H9 (cell line): Measurements from ENCODE around the gene FAHD2A. TPM values are rescaled to one million over a fixed set of nuclear protein-coding genes. Genes with fewer than 3 reads are reported as not detected.

ENCODE experiments used
- DNase-seq: peaks from one replicate; pipeline ENCODE4 v3.0.0-alpha.2; 2017
- H2AFZ ChIP-seq: one replicate; pipeline ENCODE4 v1.6.1; 2013; ENCODE audit warnings: mild to moderate bottlenecking, low read length, control low read depth, moderate library complexity
- H2AK5ac ChIP-seq: 2 replicates; pipeline ENCODE4 v1.6.1; 2013; ENCODE audit warnings: low read length, control low read depth, mixed read lengths; ENCODE audit not compliant: insufficient read length
- H2BK120ac ChIP-seq: one replicate; pipeline ENCODE4 v1.6.1; 2013; ENCODE audit warnings: low read depth, mild to moderate bottlenecking, low read length, control low read depth, inconsistent platforms; ENCODE audit not compliant: poor library complexity, severe bottlenecking
- H2BK12ac ChIP-seq: 2 replicates; pipeline ENCODE4 v1.6.1; 2013; ENCODE audit warnings: low read length, control low read depth, mixed read lengths, low read depth; ENCODE audit not compliant: insufficient read length
- H2BK15ac ChIP-seq: 2 replicates; pipeline ENCODE4 v1.6.1; 2013; ENCODE audit warnings: low read depth, low read length, control low read depth
- H2BK20ac ChIP-seq: one replicate; pipeline ENCODE4 v1.6.1; 2013; ENCODE audit warnings: low read depth, mild to moderate bottlenecking, low read length, control low read depth, inconsistent platforms; ENCODE audit not compliant: poor library complexity, severe bottlenecking
- H2BK5ac ChIP-seq: 2 replicates; pipeline ENCODE4 v1.6.1; 2013; ENCODE audit warnings: low read length, control low read depth, mixed read lengths; ENCODE audit not compliant: insufficient read length
- H3K14ac ChIP-seq: 2 replicates; pipeline ENCODE4 v1.6.1; 2013; ENCODE audit warnings: low read length, control low read depth; ENCODE audit not compliant: insufficient read depth
- H3K18ac ChIP-seq: 2 replicates; pipeline ENCODE4 v1.6.1; 2013; ENCODE audit warnings: low read depth, mild to moderate bottlenecking, mixed read lengths, low read length, control low read depth; ENCODE audit not compliant: insufficient read length
- H3K23ac ChIP-seq: 2 replicates; pipeline ENCODE4 v1.6.1; 2013; ENCODE audit warnings: low read length, control low read depth, mixed read lengths, low read depth; ENCODE audit not compliant: insufficient read length
- H3K23me2 ChIP-seq: 2 replicates; pipeline ENCODE4 v1.6.1; 2013; ENCODE audit warnings: low read depth, mild to moderate bottlenecking, mixed read lengths, low read length, control low read depth; ENCODE audit not compliant: insufficient read length, poor library complexity, severe bottlenecking
- H3K27ac ChIP-seq: 2 replicates; pipeline ENCODE4 v1.5.1; 2013; ENCODE audit warnings: low read length, control low read depth, mixed read lengths, low read depth; ENCODE audit not compliant: insufficient read length
- H3K27me3 ChIP-seq: 2 replicates; pipeline ENCODE4 v1.6.1; 2013; ENCODE audit warnings: low read length, control low read depth, inconsistent platforms; ENCODE audit not compliant: insufficient read depth
- H3K4ac ChIP-seq: 2 replicates; pipeline ENCODE4 v1.6.1; 2013; ENCODE audit warnings: low read depth, mild to moderate bottlenecking, control low read depth, inconsistent platforms, low read length, moderate library complexity
- H3K4me1 ChIP-seq: 2 replicates; pipeline ENCODE4 v1.6.1; 2013; ENCODE audit warnings: low read length, control low read depth, inconsistent platforms; ENCODE audit not compliant: insufficient read depth
- H3K4me2 ChIP-seq: 2 replicates; pipeline ENCODE4 v1.6.1; 2013; ENCODE audit warnings: low read length, control low read depth, mixed read lengths; ENCODE audit not compliant: insufficient read length, insufficient read depth
- H3K56ac ChIP-seq: 2 replicates; pipeline ENCODE4 v1.6.1; 2013; ENCODE audit warnings: low read depth, mild to moderate bottlenecking, mixed read lengths, low read length, control low read depth; ENCODE audit not compliant: insufficient read length
- H3K79me1 ChIP-seq: 2 replicates; pipeline ENCODE4 v1.6.1; 2013; ENCODE audit warnings: low read depth, mild to moderate bottlenecking, moderate library complexity, low read length, control low read depth, inconsistent platforms; ENCODE audit not compliant: insufficient read depth, poor library complexity, severe bottlenecking
- H3K79me2 ChIP-seq: 2 replicates; pipeline ENCODE4 v1.6.1; 2013; ENCODE audit warnings: low read length, control low read depth, inconsistent platforms; ENCODE audit not compliant: insufficient read depth
- H3K9ac ChIP-seq: 2 replicates; pipeline ENCODE4 v1.6.1; 2013; ENCODE audit warnings: low read length, control low read depth, mixed read lengths; ENCODE audit not compliant: insufficient read length; ENCODE audit errors: extremely low read depth
- H3K9me3 ChIP-seq: one replicate; pipeline ENCODE4 v1.6.1; 2013; ENCODE audit warnings: low read depth, low read length, inconsistent platforms; ENCODE audit not compliant: control insufficient read depth
- H3T11ph ChIP-seq: one replicate; pipeline ENCODE4 v1.6.1; 2013; ENCODE audit warnings: mild to moderate bottlenecking, low read length, control low read depth, inconsistent platforms
- H4K20me1 ChIP-seq: one replicate; pipeline ENCODE4 v1.6.1; 2013; ENCODE audit not compliant: control insufficient read depth, insufficient read length, insufficient read depth
- H4K5ac ChIP-seq: 2 replicates; pipeline ENCODE4 v1.6.1; 2013; ENCODE audit warnings: low read depth, mild to moderate bottlenecking, mixed read lengths, low read length, control low read depth; ENCODE audit not compliant: insufficient read length
- H4K8ac ChIP-seq: replicated peaks from 2 replicates; pipeline ENCODE4 v1.6.1; 2013; ENCODE audit warnings: low read length, control low read depth, mixed read lengths, low read depth; ENCODE audit not compliant: insufficient read length
- H4K91ac ChIP-seq: 2 replicates; pipeline ENCODE4 v1.6.1; 2013; ENCODE audit warnings: low read depth, mild to moderate bottlenecking, moderate library complexity, mixed read lengths, low read length, control low read depth; ENCODE audit not compliant: insufficient read length
- H3K27ac Mint-ChIP-seq, 3 experiments: 2 replicates in 2 of 3; 3 replicates in 1 of 3; pipeline ENCODE4 v1.8.0; 2020 to 2021; ENCODE audit warnings: mixed read lengths in 3 of 3, mild to moderate bottlenecking in 1 of 3, moderate library complexity in 1 of 3
- H3K27me3 Mint-ChIP-seq: 2 replicates; pipeline ENCODE4 v1.8.0; 2021; ENCODE audit warnings: low read depth, mild to moderate bottlenecking, moderate library complexity, mixed read lengths
- H3K36me3 Mint-ChIP-seq, 3 experiments: 2 replicates in 2 of 3; 3 replicates in 1 of 3; pipeline ENCODE4 v1.8.0; 2020 to 2021; ENCODE audit warnings: low read depth in 3 of 3, mixed read lengths in 3 of 3; ENCODE audit not compliant: insufficient read depth in 1 of 3
- H3K4me1 Mint-ChIP-seq, 2 experiments: 2 replicates each; pipeline ENCODE4 v1.8.0; 2020; ENCODE audit warnings: mixed read lengths in 2 of 2
- H3K4me3 Mint-ChIP-seq, 2 experiments: 2 replicates in 1 of 2; 3 replicates in 1 of 2; pipeline ENCODE4 v1.8.0; 2020 to 2021; ENCODE audit warnings: mild to moderate bottlenecking in 2 of 2, mixed read lengths in 2 of 2, moderate library complexity in 1 of 2
- H3K9me3 Mint-ChIP-seq, 2 experiments: 2 replicates in 1 of 2; 3 replicates in 1 of 2; pipeline ENCODE4 v1.8.0; 2020; ENCODE audit warnings: mild to moderate bottlenecking in 2 of 2, mixed read lengths in 2 of 2, moderate library complexity in 1 of 2
- WGBS: extraction: QIAGEN DNeasy Blood & Tissue Kit; methylation state at CpG from one replicate; pipeline ENCODE4 v1.1.7; 2013; ENCODE audit warnings: missing lambda C conversion rate, low lambda C conversion rate, mixed read lengths; ENCODE audit not compliant: insufficient read length; ENCODE audit errors: extremely low coverage; 5-methylcytosine and 5-hydroxymethylcytosine counted together
- total RNA-seq: library from RNA; stranded (reverse); gene quantifications from 2 replicates; pipeline ENCODE4 v1.2.1, GENCODE V29; 2021
- TF ChIP-seq, protein P1 (sequence below): fragments of 200-600 bp; sonication (generic); conservative IDR thresholded peaks from 3 replicates; pipeline ENCODE4 v1.8.0; 2021; ENCODE audit warnings: antibody characterized with exemption, mild to moderate bottlenecking

Gene FAHD2A
- total RNA-seq, 1 experiment from 2014 or later: 39.8 TPM

- TF ChIP-seq, protein P1, sequence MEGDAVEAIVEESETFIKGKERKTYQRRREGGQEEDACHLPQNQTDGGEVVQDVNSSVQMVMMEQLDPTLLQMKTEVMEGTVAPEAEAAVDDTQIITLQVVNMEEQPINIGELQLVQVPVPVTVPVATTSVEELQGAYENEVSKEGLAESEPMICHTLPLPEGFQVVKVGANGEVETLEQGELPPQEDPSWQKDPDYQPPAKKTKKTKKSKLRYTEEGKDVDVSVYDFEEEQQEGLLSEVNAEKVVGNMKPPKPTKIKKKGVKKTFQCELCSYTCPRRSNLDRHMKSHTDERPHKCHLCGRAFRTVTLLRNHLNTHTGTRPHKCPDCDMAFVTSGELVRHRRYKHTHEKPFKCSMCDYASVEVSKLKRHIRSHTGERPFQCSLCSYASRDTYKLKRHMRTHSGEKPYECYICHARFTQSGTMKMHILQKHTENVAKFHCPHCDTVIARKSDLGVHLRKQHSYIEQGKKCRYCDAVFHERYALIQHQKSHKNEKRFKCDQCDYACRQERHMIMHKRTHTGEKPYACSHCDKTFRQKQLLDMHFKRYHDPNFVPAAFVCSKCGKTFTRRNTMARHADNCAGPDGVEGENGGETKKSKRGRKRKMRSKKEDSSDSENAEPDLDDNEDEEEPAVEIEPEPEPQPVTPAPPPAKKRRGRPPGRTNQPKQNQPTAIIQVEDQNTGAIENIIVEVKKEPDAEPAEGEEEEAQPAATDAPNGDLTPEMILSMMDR: no peak
- Histone ChIP-seq H4K20me1 (no peaks in the 10 kb centered on the region), H2BK12ac (no peak overlapping the region), H3K14ac (no peak overlapping the region), H3K4ac (no peak overlapping the region), H3K4me2 (no peak overlapping the region), H4K8ac (no peak overlapping the region), H2BK15ac (no peak overlapping the region), H2BK5ac (no peak overlapping the region), H3K23me2 (no peaks in the 10 kb centered on the region), H2BK120ac (no peak overlapping the region), H2AK5ac (no peak overlapping the region), H3T11ph (no peak overlapping the region), H2AFZ (no peak overlapping the region), H3K18ac (no peak overlapping the region), H3K9ac (no peak overlapping the region), H3K56ac (no peak overlapping the region), H4K5ac (no peak overlapping the region), H3K79me2 (no peaks in the 10 kb centered on the region), H2BK20ac (no peak overlapping the region), H3K23ac (no peak overlapping the region), H3K27me3 (no peaks in the 10 kb centered on the region), H3K79me1 (no peaks in the 10 kb centered on the region), H3K4me1 (no peaks in the 10 kb centered on the region), H3K27ac (no peak overlapping the region), H3K9me3 (no peaks in the 10 kb centered on the region), H4K91ac (no peak overlapping the region)
- Mint-ChIP-seq H3K4me3 (no peak overlapping the region; a peak in 1 of 5 replicates), H3K27ac (no peak overlapping the region; a peak in 1 of 7 replicates), H3K36me3 (no peaks in the 10 kb centered on the region), H3K4me1 (peaks cover 7 to 14% of the 10 kb centered on the region in 2 experiments), H3K9me3 (no peaks in the 10 kb centered on the region), H3K27me3 (peaks cover 17% of the 10 kb centered on the region)
- WGBS: no CpG with 5 or more reads among the region's 14 CpGs
- no peak for DNase-seq
Observed at GRCh38 chr2:95382686-95383634, 19.5 kb upstream of the FAHD2A start.
